HL-60/S4 treated with retinoic acid at 250 ng/mL for 4 days and 3 days (cell line): ENCODE data around the gene CCDC86.
"Not testable (repeated sequence)": the region's sequence is repeated elsewhere in the genome, so short reads cannot be mapped to it uniquely, and the experiment has no call there.

Source experiments
- in situ Hi-C: fragments of 300-500 bp; cut with MboI; formaldehyde crosslinking; loops from 2 replicates; pipeline ENCODE4 v1.7.0; 2022; ENCODE audit warnings: low sequenced_read_pairs

The CCDC86 gene, protein sequence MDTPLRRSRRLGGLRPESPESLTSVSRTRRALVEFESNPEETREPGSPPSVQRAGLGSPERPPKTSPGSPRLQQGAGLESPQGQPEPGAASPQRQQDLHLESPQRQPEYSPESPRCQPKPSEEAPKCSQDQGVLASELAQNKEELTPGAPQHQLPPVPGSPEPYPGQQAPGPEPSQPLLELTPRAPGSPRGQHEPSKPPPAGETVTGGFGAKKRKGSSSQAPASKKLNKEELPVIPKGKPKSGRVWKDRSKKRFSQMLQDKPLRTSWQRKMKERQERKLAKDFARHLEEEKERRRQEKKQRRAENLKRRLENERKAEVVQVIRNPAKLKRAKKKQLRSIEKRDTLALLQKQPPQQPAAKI

GRCh38 chr11:60841797-60842667, at the start of gene CCDC86:
Gene CCDC86, plus strand, starts transcription at chr11:60842113. Its CDS starts 12 bp downstream, at chr11:60842125.
- in situ Hi-C loops, result no loop called here

DNA sequence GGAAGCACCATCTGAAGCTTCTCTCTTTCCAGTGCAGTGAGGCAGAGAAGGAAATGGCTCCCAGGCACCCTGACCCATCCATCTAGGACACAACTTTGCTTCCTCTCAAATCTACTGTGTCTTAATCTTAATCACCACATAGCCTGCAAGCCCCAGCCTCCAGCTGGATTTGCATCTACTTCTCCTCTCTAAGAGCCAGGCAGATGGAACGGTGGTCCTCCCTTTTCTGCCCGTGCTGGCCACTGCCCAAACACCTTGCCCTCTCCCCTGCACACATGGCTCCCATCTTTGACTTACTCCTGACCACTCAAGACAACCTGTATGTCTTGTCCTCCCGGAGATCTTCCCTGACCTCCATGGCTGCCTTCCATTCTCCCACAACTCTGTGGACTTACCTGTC, 49.4 kb upstream of the CCDC86 start:
- in situ Hi-C loops, result no loop called here

DNA sequence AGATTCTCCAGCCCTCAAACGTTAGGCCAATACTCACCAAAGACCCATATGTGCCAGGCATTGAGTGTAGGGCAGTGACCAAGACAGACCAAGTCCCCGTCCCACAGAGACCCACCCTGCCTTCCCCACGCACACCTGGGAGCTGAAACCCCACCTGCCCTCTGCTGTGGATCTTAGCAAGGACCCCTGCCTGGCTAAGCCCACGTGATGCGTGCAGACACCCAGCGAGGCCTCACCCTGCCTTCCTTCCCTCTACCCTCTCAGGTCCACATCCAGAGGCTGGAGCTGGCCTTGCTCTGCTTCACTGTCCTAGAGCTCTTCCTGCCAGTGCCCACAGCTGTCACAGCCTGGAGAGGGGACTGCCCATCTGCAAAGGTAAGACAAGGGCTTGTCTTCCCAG, 46.6 kb upstream of the CCDC86 start:
- in situ Hi-C loops, result no loop called here

DNA sequence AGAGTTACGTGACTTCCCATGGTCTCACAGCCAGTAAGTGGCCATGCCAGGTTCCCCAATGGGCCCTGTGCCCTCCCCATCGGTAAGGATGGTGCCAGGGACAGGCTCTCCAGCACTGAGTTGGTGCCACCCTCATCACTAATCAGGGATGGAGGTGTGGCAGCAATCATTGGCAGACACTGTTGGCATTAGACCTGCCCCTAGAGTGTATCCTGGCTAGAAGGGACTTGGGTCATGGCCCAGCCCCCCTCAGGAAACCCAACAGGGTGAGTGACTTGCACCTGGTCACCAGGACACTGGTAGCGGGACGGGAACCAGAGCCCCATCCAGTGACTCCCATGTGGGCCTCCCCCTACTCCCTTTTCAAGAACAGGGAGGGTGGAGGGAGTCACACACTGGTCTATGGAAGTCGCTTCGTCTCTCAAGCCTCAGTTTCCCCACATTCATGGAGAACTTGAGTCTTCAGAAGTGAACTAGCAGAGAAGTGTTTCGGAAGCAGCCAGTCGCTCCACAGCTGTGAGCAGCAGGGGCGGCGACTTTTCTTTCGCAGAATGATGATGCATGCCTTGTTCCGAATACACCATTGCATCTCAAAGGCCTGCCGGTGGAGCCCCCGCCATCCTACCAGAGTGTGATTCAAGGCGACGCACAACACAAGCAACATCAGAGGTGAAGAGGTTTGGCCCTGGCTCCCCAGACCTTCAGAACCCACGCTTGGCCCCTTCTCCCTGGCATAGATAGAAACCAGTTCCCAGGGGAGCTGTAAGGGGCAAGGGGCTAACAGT, 43.9 kb upstream of the CCDC86 start:
- in situ Hi-C loops, result no loop called here

DNA sequence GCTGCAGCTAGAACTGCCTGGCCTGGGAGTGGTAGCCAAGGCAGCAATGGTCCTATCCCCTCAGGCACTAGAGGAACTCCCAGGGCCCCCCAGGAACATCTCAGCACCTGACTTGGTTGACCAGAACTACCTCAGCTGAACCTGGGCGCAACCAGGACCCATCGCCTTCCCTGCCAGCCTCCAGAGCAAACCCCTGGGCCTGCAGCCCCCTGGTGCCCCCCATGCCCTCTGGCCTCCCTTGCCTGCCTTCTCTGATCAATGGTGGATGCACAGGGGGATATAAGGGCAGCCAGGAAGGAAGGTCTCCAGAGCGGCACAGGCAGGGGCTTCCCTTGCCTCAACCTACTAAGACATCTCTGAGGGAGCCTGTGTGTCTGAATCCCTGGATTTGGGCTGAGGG, 43.3 kb upstream of the CCDC86 start:
- in situ Hi-C loops, result no loop called here

DNA sequence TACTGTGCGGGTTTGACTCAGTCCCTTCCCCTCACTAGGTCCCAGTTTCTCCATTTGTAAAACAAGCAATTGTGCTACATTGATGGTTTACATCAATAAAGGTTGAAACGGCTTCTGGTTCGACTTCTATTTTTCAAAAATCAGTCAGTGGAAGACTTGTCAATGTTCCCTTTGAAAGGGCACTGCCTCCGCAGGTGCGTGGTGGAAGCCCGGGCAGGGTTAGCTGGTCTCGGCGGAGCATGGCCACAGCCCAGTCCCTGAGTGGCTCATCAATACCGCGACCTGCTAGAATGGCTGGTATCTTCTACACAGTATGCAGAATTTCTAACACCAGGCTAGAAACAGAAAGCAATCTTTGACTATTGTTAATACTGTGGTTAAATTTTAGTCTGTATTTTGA, 40.7 kb upstream of the CCDC86 start:
- in situ Hi-C loops, result no loop called here

DNA sequence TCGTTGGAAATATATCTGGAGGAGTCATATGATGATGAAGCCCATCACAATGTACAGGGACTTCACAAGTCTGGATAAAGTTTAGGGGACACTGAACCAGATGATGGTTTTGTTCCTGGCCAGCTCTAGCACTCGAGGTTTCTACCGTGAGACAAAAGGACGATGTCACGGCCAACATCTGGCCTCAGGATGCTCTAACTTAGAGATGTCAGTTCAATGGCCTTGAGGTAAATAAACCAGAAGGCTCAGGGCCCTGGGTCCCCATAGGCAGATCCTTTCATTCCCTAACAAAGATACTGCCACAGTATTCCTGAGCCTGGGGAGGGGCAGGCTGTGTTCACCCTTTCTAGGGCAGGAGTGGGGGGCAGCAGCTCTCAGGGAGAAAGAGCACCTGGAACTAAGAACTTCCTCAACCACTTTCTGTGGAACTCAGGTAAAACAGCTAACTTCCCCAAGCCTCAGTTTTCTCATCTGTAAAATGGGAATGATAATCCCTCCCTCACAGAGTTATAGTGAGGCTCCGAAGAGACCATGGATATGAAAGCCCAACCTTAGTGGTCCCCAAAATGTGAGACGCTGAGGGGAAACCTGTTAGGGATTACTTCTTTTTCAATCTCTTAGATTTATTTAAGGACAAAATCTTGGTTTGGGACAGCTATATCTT, 38.5 kb upstream of the CCDC86 start:
- in situ Hi-C loops, result no loop called here

GRCh38 chr11:60809249-60809648, 32.7 kb upstream of the CCDC86 start:
- in situ Hi-C loops, result no loop called here

DNA sequence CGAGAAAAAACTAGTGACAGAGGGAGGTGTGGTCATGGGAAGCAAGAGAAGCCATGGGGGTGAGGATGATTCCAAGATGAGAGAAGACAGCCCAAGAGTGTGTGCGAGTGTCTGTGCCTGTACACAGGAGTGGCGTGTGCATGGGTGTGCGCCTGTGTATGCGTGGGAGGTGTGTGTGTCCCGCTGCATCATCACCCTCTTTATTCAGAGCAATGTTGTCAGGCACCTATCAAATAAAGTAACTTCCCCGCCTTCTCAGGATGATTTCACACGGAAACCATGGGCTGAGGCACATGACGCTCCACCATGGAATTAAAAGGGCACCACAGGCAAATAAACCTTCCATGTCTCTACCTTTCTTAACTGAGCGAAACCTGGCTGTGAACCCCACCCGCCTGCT, 32.2 kb upstream of the CCDC86 start:
- in situ Hi-C loops, result no loop called here

- in situ Hi-C loops, result no loop called here
Measured at GRCh38 chr11:60810151-60810550, 31.8 kb upstream of the CCDC86 start.

DNA sequence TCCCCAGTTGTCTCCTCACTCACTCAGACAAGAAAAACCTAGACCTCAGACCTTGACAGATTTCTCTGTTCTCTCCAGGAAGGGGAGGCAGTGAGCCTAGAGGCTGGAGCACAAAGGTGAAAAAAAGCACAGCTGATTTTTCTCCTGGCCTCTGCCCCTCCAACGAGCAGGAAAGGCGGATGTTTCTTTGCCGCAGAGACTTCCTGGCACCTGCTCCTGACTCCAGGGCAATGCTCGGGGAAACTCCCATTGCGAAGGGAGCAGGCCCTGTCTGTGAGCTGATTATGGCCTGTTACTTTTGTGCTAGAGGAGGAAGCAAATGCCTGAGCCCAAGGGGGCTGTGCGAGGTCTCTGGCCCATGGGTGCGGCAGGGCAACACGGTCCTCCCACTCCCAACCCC, 31.3 kb upstream of the CCDC86 start:
- in situ Hi-C loops, result no loop called here

DNA sequence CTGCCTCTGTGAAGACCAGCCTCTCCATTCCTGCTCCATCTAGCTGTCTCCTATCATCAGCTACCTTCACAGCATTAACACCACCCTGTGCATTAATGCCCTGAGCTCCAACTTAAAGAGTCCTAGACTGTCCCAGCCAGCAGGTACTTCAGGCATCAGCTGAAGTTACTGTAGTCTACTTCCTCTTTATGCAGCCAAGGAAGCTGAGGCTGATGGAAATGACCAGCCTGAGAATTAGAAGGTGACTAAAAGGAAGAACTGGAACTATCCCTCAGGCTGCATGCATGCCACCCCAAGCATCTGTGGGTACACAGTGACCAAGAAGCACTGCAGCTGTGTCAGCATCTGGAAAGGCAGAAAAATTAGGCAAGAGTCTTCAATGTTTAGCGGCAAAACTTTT, 28.6 kb upstream of the CCDC86 start:
- in situ Hi-C loops, result no loop called here

- in situ Hi-C loops, result no loop called here
Measured at GRCh38 chr11:60814112-60814511, 27.8 kb upstream of the CCDC86 start.

DNA sequence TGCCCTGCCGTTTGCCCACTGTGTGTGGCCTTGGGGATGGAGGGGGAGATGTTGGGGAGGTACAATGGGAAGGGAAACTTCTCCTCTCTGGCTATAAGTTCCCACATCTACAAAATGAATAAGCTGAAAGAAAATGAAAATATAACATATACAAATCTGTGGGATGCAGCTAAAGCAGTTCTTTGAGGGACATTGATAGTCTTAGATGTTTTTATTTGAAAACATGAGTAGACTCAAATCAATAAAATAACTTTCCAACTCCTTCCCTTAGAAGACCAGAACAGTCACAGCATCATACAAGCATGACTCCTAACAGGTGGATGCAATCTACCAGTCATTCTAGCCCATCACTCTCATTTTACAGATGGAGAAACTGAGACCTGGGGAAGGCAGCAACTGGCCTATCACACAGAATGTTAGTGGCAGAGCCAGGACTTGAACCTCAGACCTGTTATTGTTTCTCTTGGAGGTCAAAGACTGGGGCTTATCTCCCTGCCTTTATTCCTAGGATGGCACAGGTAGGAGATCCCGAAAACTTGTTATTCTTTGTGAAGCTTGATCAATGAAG, 25.2 kb upstream of the CCDC86 start:
- in situ Hi-C loops, result no loop called here

GRCh38 chr11:60818057-60818456, 23.9 kb upstream of the CCDC86 start:
- in situ Hi-C loops, result no loop called here

- in situ Hi-C loops, result no loop called here
Measured at GRCh38 chr11:60821827-60822599, 19.9 kb upstream of the CCDC86 start.

DNA sequence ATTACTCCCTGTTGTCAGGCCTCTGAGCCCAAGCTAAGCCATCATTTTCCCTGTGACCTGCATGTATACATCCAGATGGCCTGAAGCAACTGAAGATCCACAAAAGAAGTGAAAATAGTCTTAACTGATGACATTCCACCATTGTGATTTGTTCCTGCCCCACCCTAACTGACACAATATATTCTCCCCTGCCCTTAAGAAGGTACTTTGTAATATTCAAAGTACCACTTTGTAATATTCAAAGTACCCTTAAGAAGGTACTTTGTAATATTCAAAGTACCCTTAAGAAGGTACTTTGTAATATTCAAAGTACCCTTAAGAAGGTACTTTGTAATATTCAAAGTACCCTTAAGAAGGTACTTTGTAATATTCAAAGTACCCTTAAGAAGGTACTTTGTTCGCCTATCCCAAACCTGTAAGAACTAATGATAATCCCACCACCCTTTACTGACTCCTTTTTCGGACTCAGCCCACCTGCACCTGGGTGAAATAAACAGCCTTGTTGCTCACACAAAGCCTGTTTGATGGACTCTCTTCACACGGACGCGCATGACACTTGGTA, 18.1 kb upstream of the CCDC86 start:
- in situ Hi-C loops, result not testable (repeated sequence)

DNA sequence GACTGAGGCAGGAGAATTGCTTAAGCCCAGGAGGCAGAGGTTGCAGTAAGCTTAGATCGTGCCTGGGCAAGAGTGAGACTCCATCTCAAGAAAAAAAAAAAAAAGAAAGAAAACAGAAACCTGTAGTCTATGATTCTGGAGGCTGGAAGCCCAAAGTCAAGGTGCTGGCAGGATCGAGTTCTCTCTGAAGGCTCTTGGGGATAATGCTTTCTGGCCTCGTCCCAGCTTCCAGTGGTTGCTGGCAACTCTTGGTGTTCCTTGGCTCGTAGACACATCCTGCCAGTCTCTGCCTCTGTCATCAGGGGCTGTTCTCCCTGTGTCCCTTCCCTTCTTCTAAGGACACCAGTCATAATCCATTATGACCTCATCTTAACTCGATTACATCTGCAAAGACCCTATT, 16.8 kb upstream of the CCDC86 start:
- in situ Hi-C loops, result no loop called here

DNA sequence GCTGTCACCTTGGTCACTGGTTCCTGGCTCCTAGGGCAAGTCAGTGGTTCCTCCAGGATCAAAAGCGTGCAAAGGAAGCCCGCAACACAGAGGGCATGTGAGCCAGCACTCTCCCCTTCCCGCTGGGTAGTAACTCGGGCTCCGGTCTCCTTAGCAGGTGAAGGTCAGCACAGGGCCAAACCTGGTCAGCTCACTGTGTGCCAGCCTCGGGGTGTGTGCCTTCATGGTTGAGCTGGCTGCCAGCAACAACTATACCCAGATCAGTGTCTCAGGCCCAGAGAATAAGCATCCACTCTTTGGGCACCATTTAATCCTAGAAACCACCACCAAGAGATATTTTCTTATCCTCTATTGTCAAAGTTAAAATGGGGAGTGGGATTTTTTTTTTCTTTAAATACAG, 16.1 kb upstream of the CCDC86 start:
- in situ Hi-C loops, result no loop called here
